Activated CD4-positive, alpha-beta T cell treated with anti-CD3 and anti-CD28 coated beads for 4 hours (primary cell): ENCODE measurements around the gene STXBP3.
"Not testable (repeated sequence)": the region's sequence is repeated elsewhere in the genome, so short reads cannot be mapped to it uniquely, and the experiment has no call there.

Experiments
- DNase-seq, 2 donors: peaks; one replicate each; pipeline ENCODE4 v3.0.0-alpha.2; 2020

The STXBP3 gene

GRCh38 chr1:108746382-108747170 is at the start of gene STXBP3:
STXBP3 (plus strand) TSS chr1:108746674; CDS start chr1:108746738, 64 bp downstream.
- DNase-seq, result peak; percentile 100

- DNase-seq, result no peak
Measured at GRCh38 chr1:108699375-108700332, 46.8 kb upstream of the STXBP3 start.

DNA sequence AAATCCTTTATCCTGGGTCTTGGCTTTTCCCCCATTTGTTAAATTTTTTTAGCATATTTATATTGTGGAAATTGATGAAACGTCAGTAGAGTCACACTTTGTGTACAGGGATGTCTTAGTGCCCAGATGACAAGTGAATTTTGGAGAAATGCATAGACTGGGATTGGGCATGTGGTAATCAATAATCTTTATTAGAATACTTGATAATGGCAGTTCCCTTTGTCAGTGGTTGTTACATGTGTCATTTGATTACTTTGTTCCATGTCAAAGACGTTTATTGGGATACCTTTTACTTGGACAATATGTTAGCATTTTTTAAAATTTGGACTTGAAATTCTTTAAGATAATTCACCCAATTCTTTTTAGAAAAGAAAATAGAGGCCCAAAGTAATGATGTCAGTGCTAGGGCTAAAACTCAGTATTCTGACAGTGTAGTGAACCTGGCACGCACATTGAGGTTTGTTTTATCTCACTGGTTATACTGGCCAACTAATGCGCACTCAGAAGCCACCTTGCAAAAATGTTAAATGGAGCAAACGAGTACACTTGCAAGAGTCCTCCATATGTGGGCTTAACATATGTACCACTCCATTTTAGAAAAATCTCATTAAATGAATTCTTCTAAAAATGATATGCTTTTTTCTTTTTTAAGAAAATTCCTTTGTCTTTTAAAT is 45.2 kb upstream of the STXBP3 start:
- no peak for DNase-seq

DNA sequence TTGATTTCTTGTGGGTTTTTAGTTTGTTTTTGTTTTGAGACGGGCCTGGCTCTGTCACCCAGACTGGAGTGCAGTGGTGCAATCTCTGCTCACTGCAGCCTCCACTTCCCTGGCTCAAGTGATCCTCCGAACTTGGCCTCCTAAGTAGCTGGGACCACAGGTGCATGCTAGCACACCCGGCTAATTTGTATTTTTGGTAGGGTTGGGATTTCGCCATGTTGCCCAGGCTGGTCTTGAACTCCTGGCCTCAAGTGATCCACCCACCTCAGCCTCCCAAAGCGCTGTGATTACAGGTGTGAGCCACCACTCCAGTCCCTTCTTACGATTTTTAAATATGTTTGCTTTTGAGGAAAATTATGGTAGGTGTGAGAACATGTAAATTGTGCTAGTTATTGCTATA is 44.4 kb upstream of the STXBP3 start:
- DNase-seq, result not testable (repeated sequence)

- peak; percentile 11 to 20 for DNase-seq
Measured at GRCh38 chr1:108703939-108704338, 42.5 kb upstream of the STXBP3 start.

GRCh38 chr1:108704496-108704895 is 42.0 kb upstream of the STXBP3 start:
- DNase-seq, result no peak

- no peak for DNase-seq
Measured at GRCh38 chr1:108706643-108707042, 39.8 kb upstream of the STXBP3 start.

DNA sequence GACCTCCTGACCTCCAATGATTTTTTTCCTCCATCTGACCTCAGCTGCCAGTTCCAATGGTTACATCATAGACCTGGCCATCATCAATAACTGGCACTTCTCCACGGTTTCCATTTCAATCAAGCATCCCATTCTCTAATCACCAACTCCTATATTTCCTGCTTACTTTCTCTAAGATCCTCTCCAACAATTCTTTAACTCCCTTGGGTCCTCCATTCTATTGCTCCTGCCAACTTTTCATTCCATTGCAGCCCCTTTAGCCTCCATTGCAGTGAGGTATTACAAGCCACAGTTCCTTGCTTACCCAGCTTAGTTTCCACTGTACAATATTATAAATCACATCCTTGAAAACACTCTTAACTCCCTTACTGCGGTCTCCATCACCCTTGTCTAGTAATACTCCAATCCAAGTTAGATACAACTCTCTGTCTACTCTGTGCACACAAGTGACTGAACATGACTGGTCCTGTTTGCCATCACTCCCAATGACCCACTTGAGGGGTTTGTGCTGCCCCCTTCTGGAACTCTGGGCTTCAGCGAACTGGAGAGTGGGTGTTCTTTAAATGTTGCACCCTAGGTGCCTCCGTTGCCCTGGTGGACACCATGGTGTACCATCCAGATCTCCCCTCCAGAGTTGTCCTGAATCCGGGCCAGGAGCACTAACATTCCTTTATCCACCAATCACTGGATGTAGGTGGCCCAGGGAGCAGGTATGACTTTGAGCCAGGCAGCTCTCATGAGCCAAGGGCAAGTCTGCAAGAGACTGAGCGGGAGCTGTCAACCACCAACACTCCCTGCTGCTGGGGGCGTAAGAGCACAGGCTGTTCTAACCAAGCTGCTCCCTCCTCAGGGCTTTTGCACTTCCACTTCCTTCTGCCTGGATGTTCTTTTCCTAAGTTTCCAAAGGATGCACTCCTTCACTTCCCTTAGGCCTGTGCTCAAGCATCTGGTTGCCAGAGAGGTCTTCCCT is 37.5 kb upstream of the STXBP3 start:
- peak; percentile 59 to 72 for DNase-seq

GRCh38 chr1:108712606-108713150 is 33.8 kb upstream of the STXBP3 start, which contains the start of gene FNDC7:
FNDC7 (plus strand) TSS chr1:108712908; CDS start chr1:108712934, 26 bp downstream.
- DNase-seq, result no peak

- DNase-seq, result no peak
Measured at GRCh38 chr1:108715932-108716331, 30.5 kb upstream of the STXBP3 start.

DNA sequence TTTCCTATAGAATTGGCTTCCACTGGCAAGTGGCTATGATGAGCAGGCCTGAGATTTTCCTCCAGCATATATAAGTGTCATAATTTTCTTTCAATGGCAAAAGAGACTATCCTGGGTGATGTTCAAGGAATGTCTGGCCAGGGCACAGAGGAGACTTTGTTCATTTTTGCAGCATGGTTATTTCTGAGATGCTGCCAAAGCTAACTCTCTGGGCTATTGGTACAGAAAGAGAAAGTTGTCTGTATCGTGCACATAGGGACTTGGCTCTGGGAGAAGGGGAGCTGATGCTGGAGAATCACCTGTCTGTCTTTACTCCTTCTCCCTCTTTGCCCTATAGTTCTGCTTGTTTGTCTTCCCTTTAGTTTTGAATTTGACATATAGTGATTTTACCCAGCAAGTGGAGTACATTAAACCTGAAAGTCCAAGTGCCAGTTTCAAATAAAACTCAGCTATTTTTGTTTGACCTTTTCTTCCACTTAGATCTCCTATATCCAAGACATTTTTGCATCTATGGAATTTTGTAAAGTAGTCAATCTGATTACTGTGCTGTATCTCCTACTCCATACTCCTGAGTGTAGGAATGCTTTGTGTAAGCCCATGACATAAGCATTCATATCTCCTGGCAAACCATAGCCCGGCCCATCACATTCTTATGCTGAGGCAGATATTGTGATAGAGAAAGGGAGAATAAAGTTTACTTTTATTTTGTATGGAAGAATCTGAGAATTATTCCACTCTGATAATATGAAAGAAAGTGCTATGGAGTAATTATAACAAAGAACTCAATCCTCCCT is 29.8 kb upstream of the STXBP3 start:
- DNase-seq, result no peak

- no peak for DNase-seq
Measured at GRCh38 chr1:108717774-108718316, 28.6 kb upstream of the STXBP3 start.

DNA sequence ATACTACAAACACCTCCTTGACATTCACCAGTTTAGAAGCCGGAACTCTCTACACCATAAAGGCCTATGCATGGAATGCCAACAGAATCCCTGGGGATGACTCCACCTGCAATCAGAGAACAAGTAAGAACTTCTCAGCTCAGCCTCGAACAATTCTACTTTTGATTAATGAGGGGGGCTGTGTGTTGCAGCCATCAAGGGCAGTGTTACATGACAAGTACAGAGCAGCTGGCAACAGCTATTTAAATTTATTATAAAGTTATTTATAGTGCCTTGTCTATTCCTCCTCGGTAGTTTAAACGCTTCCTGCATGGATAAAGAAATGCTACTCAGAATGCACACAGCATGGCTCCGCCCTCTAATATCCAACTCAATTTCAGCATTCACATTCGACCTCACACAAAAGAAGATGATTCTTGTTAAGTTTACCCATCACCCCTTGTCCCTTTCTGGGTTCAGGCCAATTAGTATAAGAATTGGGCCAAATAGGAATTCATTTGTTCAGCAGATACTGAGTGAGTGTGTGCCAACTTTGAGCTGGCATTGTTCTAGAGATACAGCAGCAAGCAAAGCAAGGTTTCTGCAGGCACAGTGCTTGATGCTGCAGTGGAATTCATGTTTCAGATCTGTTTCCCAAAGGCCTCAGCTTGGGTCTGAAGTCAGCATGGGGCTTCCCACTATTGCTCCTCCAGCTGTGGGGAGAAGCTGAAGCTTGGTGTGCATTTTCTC is 27.4 kb upstream of the STXBP3 start:
- no peak for DNase-seq

GRCh38 chr1:108719656-108720435 is 26.6 kb upstream of the STXBP3 start:
- no peak for DNase-seq

GRCh38 chr1:108722292-108722691 is 24.2 kb upstream of the STXBP3 start:
- no peak for DNase-seq

DNA sequence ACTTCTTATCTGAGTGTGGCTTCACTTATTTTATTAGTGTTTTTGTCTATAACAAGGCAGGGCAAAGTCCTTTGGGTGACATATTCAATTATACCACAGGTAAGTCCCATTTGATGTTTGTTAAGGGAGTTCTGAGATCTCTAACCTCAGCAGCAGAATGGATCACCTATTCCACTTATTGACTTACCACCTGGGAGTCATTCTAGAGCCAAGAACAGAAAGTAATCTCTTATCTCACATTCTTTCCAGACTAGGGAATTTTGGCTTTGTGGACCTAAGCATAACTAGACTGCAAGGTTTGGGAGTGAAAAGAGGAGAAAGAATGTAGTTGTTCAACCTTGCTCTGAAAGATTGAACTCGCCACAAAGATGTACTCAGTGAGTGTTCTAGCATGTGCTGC is 20.6 kb upstream of the STXBP3 start:
- DNase-seq, result no peak

DNA sequence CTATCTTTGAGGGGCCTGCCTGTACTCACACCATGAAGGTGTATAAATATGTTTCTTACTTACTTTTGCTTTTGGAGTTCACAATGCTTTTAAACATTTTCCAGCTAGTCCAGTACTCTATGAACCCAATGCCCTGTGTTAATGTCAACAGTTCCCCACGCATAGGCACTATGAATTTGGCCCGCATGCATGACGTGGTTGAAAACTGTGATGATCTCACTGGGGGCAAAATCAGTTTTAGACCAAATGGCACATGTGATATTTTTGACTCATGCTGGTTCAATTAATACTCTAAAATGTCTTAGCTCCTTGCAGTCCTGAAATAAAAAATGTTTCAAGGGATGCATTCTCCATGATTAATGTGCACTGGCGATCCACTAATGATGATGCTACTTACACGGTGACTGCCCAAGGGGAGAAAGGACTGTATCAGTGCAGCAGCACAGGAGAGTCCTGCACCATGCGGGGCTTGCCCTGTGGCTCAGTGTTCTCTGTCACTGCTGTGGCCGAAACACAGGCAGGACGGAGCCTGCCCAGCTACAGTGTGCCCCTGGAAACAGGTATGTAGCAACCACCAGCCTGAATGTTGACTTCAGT is 18.0 kb upstream of the STXBP3 start:
- no peak for DNase-seq

GRCh38 chr1:108729481-108729880 is 17.0 kb upstream of the STXBP3 start:
- DNase-seq, result no peak
